GM21423 (cell line): ENCODE measurements around the gene CCNK.

Experiments used
- ATAC-seq: cut with Tn5 transposase; IDR thresholded peaks from one replicate; pipeline ENCODE4 v1.9.1; 2021; ENCODE audit warnings: mild to moderate bottlenecking, moderate library complexity; ENCODE audit not compliant: unreplicated experiment

The CCNK gene

GRCh38 chr14:99532310-99532709 lies 51.1 kb downstream of the CCNK start:
- ATAC-seq: no peak

- ATAC-seq: no peak
Observed at GRCh38 chr14:99534333-99534732, 53.1 kb downstream of the CCNK start.

GRCh38 chr14:99534863-99535262 lies 53.7 kb downstream of the CCNK start:
- ATAC-seq: no peak

GRCh38 chr14:99535448-99535847 lies 54.2 kb downstream of the CCNK start:
- ATAC-seq: no peak

- no peak for ATAC-seq
Observed at GRCh38 chr14:99535908-99536778, 54.9 kb downstream of the CCNK start.

- no peak for ATAC-seq
Observed at GRCh38 chr14:99537399-99537798, 56.2 kb downstream of the CCNK start.

- no peak for ATAC-seq
Observed at GRCh38 chr14:99538275-99538674, 57.1 kb downstream of the CCNK start.

GRCh38 chr14:99538733-99539132 lies 57.5 kb downstream of the CCNK start:
- ATAC-seq: no peak

GRCh38 chr14:99539491-99539890 lies 58.3 kb downstream of the CCNK start:
- ATAC-seq: no peak

GRCh38 chr14:99540196-99541032 lies 59.2 kb downstream of the CCNK start:
- ATAC-seq: no peak

GRCh38 chr14:99541211-99541610 lies 60.0 kb downstream of the CCNK start:
- ATAC-seq: no peak

- no peak for ATAC-seq
Observed at GRCh38 chr14:99541677-99542470, 60.7 kb downstream of the CCNK start.

- no peak for ATAC-seq
Observed at GRCh38 chr14:99542566-99542965, 61.4 kb downstream of the CCNK start.

GRCh38 chr14:99543370-99543769 lies 62.2 kb downstream of the CCNK start:
- ATAC-seq: no peak

- ATAC-seq: no peak
Observed at GRCh38 chr14:99543985-99544384, 62.8 kb downstream of the CCNK start.

- no peak for ATAC-seq
Observed at GRCh38 chr14:99544991-99545390, 63.8 kb downstream of the CCNK start.

- no peak for ATAC-seq
Observed at GRCh38 chr14:99545586-99545985, 64.4 kb downstream of the CCNK start.

- ATAC-seq: no peak
Observed at GRCh38 chr14:99546234-99546879, 65.1 kb downstream of the CCNK start.

GRCh38 chr14:99548255-99548654 lies 67.0 kb downstream of the CCNK start:
- ATAC-seq: no peak

- ATAC-seq: no peak
Observed at GRCh38 chr14:99548871-99549515, 67.8 kb downstream of the CCNK start.
